Right lung (tissue), 5 donors: ENCODE results near the gene AREL1. TPM values are rescaled to one million over a fixed set of nuclear protein-coding genes. Genes with fewer than 3 reads are reported as not detected.

ENCODE experiments used
- DNase-seq, 2 donors: peaks; one replicate each; pipeline ENCODE4 v3.0.0-alpha.2; 2013
- polyA plus RNA-seq, 5 donors: library from polyadenylated mRNA; unstranded; fragments of 120-200 nt; gene quantifications; one replicate each; pipeline versions ENCODE4 v1.2.1 to v1.2.3, GENCODE V29; 2013; ENCODE audit warnings: inconsistent platforms in 1 of 5, low replicate concordance in 1 of 5; ENCODE audit not compliant: insufficient read length in 5 of 5, insufficient read depth in 1 of 5

Gene AREL1
- polyA plus RNA-seq, 5 donors: 23.1 to 30.0 (median 25.3) TPM

DNA sequence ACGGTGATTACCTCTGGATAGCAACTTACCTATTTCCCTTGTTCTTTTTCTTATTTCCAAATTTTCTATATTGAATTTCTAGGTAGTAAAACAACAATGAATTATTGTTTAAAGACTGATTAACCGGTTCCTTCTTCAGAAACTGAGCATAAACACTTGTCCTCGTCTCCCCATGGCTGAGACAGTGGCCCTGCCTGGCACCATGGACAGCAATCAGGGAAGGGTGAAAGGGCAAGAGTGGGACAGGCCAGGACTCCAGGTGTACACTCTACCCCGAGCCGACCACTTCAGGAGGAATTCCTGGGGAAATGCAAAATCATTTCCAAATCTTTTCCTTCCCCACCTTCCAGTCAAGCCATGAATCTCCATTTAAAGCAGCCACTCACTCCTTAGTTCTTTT is 52.0 kb downstream of the AREL1 start:
- DNase-seq: no peak

DNA sequence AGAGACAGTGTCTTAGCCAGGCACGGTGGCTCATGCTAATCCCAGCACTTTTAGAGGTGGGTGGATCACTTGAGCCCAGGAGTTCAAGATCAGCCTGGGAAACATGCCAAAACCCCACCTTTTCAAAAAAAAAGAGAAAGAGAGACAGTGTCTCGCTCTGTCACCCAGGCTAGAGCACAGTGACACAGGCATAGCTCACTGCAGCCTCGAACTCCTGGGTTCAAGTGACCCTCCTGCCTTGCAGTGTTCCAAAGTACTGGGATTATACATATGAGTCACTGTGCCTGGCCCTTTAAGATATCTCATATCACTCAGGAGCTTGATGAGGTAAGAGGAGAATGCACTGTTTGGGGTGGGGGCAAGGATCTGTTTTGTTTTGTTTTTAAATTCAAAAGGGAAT is 52.7 kb downstream of the AREL1 start:
- no peak for DNase-seq

DNA sequence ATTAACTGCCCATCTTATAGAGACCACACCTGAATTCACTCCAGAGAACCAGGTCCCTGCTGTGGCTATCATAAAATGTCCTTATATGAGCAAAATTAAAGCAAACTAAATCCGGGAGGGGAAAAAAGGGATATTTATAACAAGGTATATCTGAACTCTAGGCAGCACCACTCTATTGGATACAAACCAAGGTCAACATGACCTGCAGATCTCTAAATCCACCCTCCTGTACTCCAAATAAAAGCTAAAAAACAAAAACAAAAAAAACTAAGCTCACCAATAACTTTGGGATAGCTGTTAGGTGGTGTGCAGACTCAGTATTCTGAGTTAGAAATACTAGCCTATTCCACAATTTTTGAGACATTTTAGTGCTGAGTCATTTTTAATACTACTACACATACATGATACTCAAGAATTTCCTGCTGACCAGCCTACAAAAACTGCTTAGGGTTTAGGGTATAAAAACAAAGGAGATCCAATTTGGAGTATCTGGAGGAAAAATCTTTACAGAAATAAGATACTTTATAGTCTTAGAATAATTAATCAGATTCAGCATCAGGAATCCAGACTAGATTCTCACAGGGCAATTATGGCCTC is 54.2 kb downstream of the AREL1 start:
- no peak for DNase-seq

DNA sequence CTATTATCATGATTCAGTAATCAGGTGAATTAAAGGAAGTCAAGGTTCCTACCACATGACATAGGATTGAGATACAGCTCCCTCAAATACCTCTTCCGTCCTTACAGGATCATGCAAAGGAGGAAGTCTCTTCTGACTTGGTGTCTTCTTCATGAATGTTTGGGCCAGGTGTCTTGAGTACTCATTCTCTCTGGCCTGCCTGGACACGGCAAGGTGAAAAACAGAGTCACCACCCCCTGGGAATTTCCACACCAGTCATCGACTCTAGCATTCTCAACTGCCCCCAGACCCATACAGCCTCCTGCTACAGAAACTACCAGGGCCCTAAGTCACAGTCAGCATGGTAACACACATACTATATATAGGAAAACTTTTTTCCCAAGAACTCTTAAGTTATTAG is 55.9 kb downstream of the AREL1 start:
- DNase-seq: no peak

GRCh38 chr14:74655599-74656395 is 57.1 kb downstream of the AREL1 start:
- peak; percentile 54 to 76 for DNase-seq

GRCh38 chr14:74654931-74655330 is 57.9 kb downstream of the AREL1 start:
- DNase-seq: no peak

GRCh38 chr14:74653386-74654138 is 59.3 kb downstream of the AREL1 start:
- DNase-seq: no peak

- no peak for DNase-seq
Observed at GRCh38 chr14:74652541-74652940, 60.3 kb downstream of the AREL1 start.

- DNase-seq: no peak
Observed at GRCh38 chr14:74650927-74651686, 61.8 kb downstream of the AREL1 start.

- no peak for DNase-seq
Observed at GRCh38 chr14:74649673-74650072, 63.2 kb downstream of the AREL1 start.

GRCh38 chr14:74649167-74649566 is 63.7 kb downstream of the AREL1 start:
- no peak for DNase-seq

GRCh38 chr14:74648601-74649000 is 64.3 kb downstream of the AREL1 start:
- DNase-seq: peak; percentile 37 to 46

DNA sequence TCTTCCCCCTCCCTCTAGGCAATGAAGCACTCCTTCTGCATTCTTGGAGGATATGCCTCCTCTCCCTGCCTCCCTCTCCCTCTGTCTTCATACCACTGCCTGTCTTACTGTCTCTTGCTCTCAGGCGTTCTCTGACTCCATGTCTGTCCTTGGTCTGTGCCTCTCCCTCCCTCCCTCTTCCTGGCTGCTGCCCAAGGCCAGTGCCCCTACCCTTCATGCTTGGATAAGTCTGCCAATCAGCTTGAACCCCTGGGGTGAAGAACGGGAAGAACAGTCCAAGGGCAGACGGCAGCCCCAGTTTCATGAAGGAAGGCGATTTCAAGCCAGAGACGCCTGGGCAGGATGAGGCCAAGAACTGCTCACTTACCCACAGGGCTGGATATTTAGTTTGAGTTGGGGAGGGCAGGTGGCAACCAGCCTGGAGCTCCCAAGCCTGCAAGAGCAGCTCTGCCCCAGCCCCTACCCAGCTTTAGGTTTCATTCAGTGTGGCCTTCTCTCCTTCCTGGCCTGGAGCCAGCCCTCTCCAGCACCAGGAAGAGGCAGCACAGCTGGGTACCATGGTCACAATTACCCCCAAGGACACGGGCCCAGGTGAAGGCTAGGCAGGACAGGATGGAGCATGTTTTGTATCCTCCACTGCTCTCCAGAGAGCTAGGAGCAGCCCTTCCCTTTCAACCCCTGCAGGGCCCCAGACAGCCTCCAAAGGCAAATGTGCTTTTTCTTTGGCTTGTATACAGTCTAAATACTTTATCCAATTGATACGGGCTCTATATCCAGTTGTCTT is 65.0 kb downstream of the AREL1 start:
- peak; percentile 20 to 25 for DNase-seq

- no peak for DNase-seq
Observed at GRCh38 chr14:74647061-74647677, 65.7 kb downstream of the AREL1 start.

- no peak for DNase-seq
Observed at GRCh38 chr14:74645756-74646470, 67.0 kb downstream of the AREL1 start.

DNA sequence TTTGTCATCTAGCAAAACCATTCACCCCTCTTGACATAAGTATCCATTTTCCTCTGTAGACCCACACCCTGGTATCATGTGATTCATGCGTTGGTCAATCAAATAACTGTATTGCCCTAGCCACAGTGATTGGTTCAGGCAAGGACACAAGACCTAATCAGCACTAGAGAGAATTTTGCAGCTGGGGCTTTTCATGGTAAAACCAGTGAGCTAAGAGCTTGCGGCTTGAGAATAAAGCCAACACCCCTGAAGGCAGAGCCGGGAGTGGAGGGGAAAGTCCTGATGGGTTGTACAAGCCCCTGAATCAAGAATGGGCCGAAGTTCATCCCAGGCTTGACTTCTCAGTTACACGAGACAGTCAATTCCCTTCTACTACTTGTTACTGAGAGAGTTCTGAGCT is 67.6 kb downstream of the AREL1 start:
- DNase-seq: no peak

- DNase-seq: no peak
Observed at GRCh38 chr14:74641601-74642391, 71.1 kb downstream of the AREL1 start.

DNA sequence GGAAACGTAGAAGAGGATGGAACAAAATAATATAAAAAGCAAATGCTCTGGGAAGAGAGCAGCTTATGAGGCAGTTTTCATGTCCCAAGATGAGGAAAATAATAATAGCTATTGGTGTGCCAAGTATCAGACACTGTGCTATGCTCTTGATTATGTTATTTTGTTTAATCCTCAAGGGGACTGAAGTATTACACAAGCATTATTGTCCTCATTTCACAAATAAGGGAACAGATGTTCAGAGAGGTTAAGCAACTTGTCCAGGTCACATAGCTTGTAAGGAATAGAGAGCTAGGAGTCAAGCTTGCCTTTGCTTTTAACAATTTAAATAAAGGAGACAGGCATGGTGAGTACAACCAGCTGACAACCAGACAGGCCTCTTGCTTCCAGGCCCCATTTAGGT is 73.9 kb downstream of the AREL1 start:
- no peak for DNase-seq

DNA sequence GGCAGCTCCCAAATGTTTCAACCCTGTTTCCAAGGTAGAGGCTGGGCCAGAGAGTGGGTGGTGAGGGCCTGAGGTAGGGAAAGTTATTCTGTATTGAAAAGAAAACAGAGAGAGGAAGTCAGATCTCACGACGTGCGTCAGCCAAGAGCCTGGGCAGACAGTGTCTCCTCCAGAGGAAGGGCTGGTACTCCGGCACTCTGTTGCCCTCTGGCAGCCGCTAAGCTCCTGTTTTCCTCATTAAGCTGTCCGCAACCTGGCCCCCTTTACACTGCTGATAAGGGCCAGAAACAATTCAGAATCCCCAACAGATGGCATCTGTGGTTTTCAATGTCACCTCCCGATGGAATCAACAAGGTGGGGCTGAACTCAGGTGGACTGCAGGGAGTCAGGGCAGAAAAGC is 74.8 kb downstream of the AREL1 start:
- DNase-seq: no peak
